ENCODE results near the gene NDRG2. TPM values are rescaled to one million over a fixed set of nuclear protein-coding genes. Genes with fewer than 3 reads are reported as not detected.
A peak's percentile ranks its signal among the peaks of the same experiment; 100 is the strongest.

NDRG2 gene
- total and polyA plus RNA-seq, 5 donors: 219 to 368 (median 343) TPM

- ATAC-seq: peak; percentile 73 to 82
- peak in 2 of 3 donors; percentile 71 to 75 for DNase-seq
- 47% methylated on average over 14 of the region's 14 CpGs for WGBS
- Histone ChIP-seq H3K4me1 (ENCODE audit: control insufficient read depth, insufficient read depth, low read length) (no peaks in the 10 kb centered on the region), H3K27me3 (ENCODE audit: control insufficient read depth, insufficient read depth) (no peaks in the 10 kb centered on the region), H3K9me3 (ENCODE audit: control insufficient read depth, low read length) (no peaks in the 10 kb centered on the region), H3K27ac (ENCODE audit: low read length) (peak overlapping the region; percentile 6), H3K4me3 (ENCODE audit: low read length) (peak overlapping the region; percentile 12)
- intact Hi-C loops (cut with DNase I): no loop called here
Measured at GRCh38 chr14:21003788-21004346, 21.0 kb downstream of the NDRG2 start.

GRCh38 chr14:21001218-21001617, 23.6 kb downstream of the NDRG2 start:
- no peak for ATAC-seq
- H3K27ac ChIP-seq (ENCODE audit: low read length): no peak overlapping the region
- DNase-seq: no peak
- no peak overlapping the region for H3K4me3 ChIP-seq (ENCODE audit: low read length)
- intact Hi-C loops (cut with DNase I): no loop called here
- WGBS: 71% methylated on average over 7 of the region's 7 CpGs
- H3K9me3 ChIP-seq (ENCODE audit: control insufficient read depth, low read length): no peaks in the 10 kb centered on the region
- H3K27me3 ChIP-seq (ENCODE audit: control insufficient read depth, insufficient read depth): no peaks in the 10 kb centered on the region
- H3K4me1 ChIP-seq (ENCODE audit: control insufficient read depth, insufficient read depth, low read length): no peaks in the 10 kb centered on the region

GRCh38 chr14:20999591-20999990, 25.3 kb downstream of the NDRG2 start:
- Histone ChIP-seq H3K9me3 (ENCODE audit: control insufficient read depth, low read length) (no peaks in the 10 kb centered on the region), H3K27ac (ENCODE audit: low read length) (no peak overlapping the region), H3K27me3 (ENCODE audit: control insufficient read depth, insufficient read depth) (no peaks in the 10 kb centered on the region), H3K4me1 (ENCODE audit: control insufficient read depth, insufficient read depth, low read length) (no peaks in the 10 kb centered on the region), H3K4me3 (ENCODE audit: low read length) (no peak overlapping the region)
- ATAC-seq (no peak), DNase-seq (no peak)
- WGBS: 73% methylated on average over 4 of the region's 4 CpGs
- intact Hi-C loops (cut with DNase I): no loop called here

GRCh38 chr14:20998674-20999366, 26.0 kb downstream of the NDRG2 start, which contains the start of gene SLC39A2:
TSS of gene SLC39A2 (plus strand) at chr14:20999293. CDS start at chr14:20999447, 154 bp downstream.
- intact Hi-C loops (cut with DNase I): no loop called here
- no peaks in the 10 kb centered on the region for H3K9me3 ChIP-seq (ENCODE audit: control insufficient read depth, low read length)
- H3K27ac ChIP-seq (ENCODE audit: low read length): no peak within 1 kb of the TSS
- ATAC-seq (peak; percentile 84 to 85), DNase-seq (peak; percentile 77 to 88 (median 87))
- no peaks in the 10 kb centered on the region for H3K27me3 ChIP-seq (ENCODE audit: control insufficient read depth, insufficient read depth)
- 41% methylated on average over 6 of the region's 6 CpGs for WGBS
- no peaks in the 10 kb centered on the region for H3K4me1 ChIP-seq (ENCODE audit: control insufficient read depth, insufficient read depth, low read length)
- no peak within 1 kb of the TSS for H3K4me3 ChIP-seq (ENCODE audit: low read length)

GRCh38 chr14:20998139-20998538, 26.7 kb downstream of the NDRG2 start:
- Histone ChIP-seq H3K9me3 (ENCODE audit: control insufficient read depth, low read length) (no peaks in the 10 kb centered on the region), H3K4me1 (ENCODE audit: control insufficient read depth, insufficient read depth, low read length) (no peaks in the 10 kb centered on the region), H3K4me3 (ENCODE audit: low read length) (no peak overlapping the region), H3K27ac (ENCODE audit: low read length) (no peak overlapping the region), H3K27me3 (ENCODE audit: control insufficient read depth, insufficient read depth) (no peaks in the 10 kb centered on the region)
- no peak for ATAC-seq
- no peak for DNase-seq
- intact Hi-C loops (cut with DNase I): no loop called here
- 72% methylated on average over 3 of the region's 3 CpGs for WGBS

- DNase-seq (no peak), ATAC-seq (no peak)
- Histone ChIP-seq H3K27ac (ENCODE audit: low read length) (no peak overlapping the region), H3K27me3 (ENCODE audit: control insufficient read depth, insufficient read depth) (no peaks in the 10 kb centered on the region), H3K9me3 (ENCODE audit: control insufficient read depth, low read length) (no peaks in the 10 kb centered on the region), H3K4me3 (ENCODE audit: low read length) (no peak overlapping the region), H3K4me1 (ENCODE audit: control insufficient read depth, insufficient read depth, low read length) (no peaks in the 10 kb centered on the region)
- intact Hi-C loops (cut with DNase I): no loop called here
- WGBS: 78% methylated on average over 6 of the region's 6 CpGs
Measured at GRCh38 chr14:20997564-20997963, 27.3 kb downstream of the NDRG2 start.

- intact Hi-C loops (cut with DNase I): no loop called here
- WGBS: 70% methylated on average over 4 of the region's 4 CpGs
- DNase-seq (no peak), ATAC-seq (no peak)
- no peaks in the 10 kb centered on the region for H3K27me3 ChIP-seq (ENCODE audit: control insufficient read depth, insufficient read depth)
- no peaks in the 10 kb centered on the region for H3K4me1 ChIP-seq (ENCODE audit: control insufficient read depth, insufficient read depth, low read length)
- H3K4me3 ChIP-seq (ENCODE audit: low read length): no peak overlapping the region
- H3K9me3 ChIP-seq (ENCODE audit: control insufficient read depth, low read length): no peaks in the 10 kb centered on the region
- no peak overlapping the region for H3K27ac ChIP-seq (ENCODE audit: low read length)
Measured at GRCh38 chr14:20997115-20997514, 27.7 kb downstream of the NDRG2 start.

GRCh38 chr14:20996521-20996920, 28.3 kb downstream of the NDRG2 start:
- no peak overlapping the region for H3K27ac ChIP-seq (ENCODE audit: low read length)
- intact Hi-C loops (cut with DNase I): no loop called here

GRCh38 chr14:20989787-20990600, 34.9 kb downstream of the NDRG2 start, which contains the start of gene METTL17:
TSS of gene METTL17 (plus strand) at chr14:20989980. CDS start at chr14:20990003, 23 bp downstream.
- peak; percentile 94 to 95 for ATAC-seq
- intact Hi-C loops (cut with DNase I): no loop called here
- H3K27me3 ChIP-seq (ENCODE audit: control insufficient read depth, insufficient read depth): no peaks in the 10 kb centered on the region

More at GRCh38 chr14:20996521-20996920, 28.3 kb downstream of the NDRG2 start:
- ATAC-seq (no peak), DNase-seq (no peak)
- Histone ChIP-seq H3K27me3 (ENCODE audit: control insufficient read depth, insufficient read depth) (no peaks in the 10 kb centered on the region), H3K4me3 (ENCODE audit: low read length) (no peak overlapping the region), H3K9me3 (ENCODE audit: control insufficient read depth, low read length) (no peaks in the 10 kb centered on the region), H3K4me1 (ENCODE audit: control insufficient read depth, insufficient read depth, low read length) (no peaks in the 10 kb centered on the region)
- WGBS: 85% methylated on average over 14 of the region's 14 CpGs

GRCh38 chr14:20989471-20989786, 35.4 kb downstream of the NDRG2 start:
- Histone ChIP-seq H3K27ac (ENCODE audit: low read length) (no peak overlapping the region), H3K4me3 (ENCODE audit: low read length) (peak overlapping the region; percentile 100), H3K27me3 (ENCODE audit: control insufficient read depth, insufficient read depth) (no peaks in the 10 kb centered on the region), H3K4me1 (ENCODE audit: control insufficient read depth, insufficient read depth, low read length) (peaks cover 3% of the 10 kb centered on the region), H3K9me3 (ENCODE audit: control insufficient read depth, low read length) (no peaks in the 10 kb centered on the region)
- intact Hi-C loops (cut with DNase I): no loop called here
- WGBS: under 1% methylated on average over 11 of the region's 11 CpGs
- DNase-seq: no peak
- no peak for ATAC-seq

More at GRCh38 chr14:20989787-20990600, 34.9 kb downstream of the NDRG2 start, which contains the start of gene METTL17:
- peak; percentile 90 to 95 (median 94) for DNase-seq
- Histone ChIP-seq H3K4me1 (ENCODE audit: control insufficient read depth, insufficient read depth, low read length) (peaks cover 3% of the 10 kb centered on the region), H3K27ac (ENCODE audit: low read length) (peak within 1 kb of the TSS; percentile 93), H3K9me3 (ENCODE audit: control insufficient read depth, low read length) (no peaks in the 10 kb centered on the region), H3K4me3 (ENCODE audit: low read length) (peak within 1 kb of the TSS; percentile 100)
- WGBS: under 1% methylated on average over 42 of the region's 42 CpGs
